Tibial nerve (tissue), 4 donors: ENCODE measurements around the gene SECISBP2.

Experiments used
- CTCF ChIP-seq, 5 experiments: fragments of 200-600 bp in 3 of 5; fragments of 450-650 bp in 2 of 5; sonication (generic) in 3 of 5; IDR thresholded peaks; one replicate each; pipeline ENCODE4 v1.5.1; 2016 to 2019; ENCODE audit warnings: antibody characterized with exemption in 5 of 5, mild to moderate bottlenecking in 3 of 5, moderate library complexity in 2 of 5
- EP300 ChIP-seq, 2 donors: sonication (generic); formaldehyde crosslinking; IDR thresholded peaks; one replicate each; pipeline ENCODE4 v1.6.1; 2017; ENCODE audit warnings: antibody characterized with exemption in 2 of 2, mild to moderate bottlenecking in 1 of 2
- POLR2A ChIP-seq, 2 donors: fragments of 450-650 bp; IDR thresholded peaks; one replicate each; pipeline ENCODE4 v1.6.1; 2017; ENCODE audit warnings: antibody characterized with exemption in 2 of 2, mild to moderate bottlenecking in 2 of 2, moderate library complexity in 2 of 2

- TF ChIP-seq CTCF (IDR thresholded peaks at IDR 0.05) (no peak), POLR2A (IDR thresholded peaks at IDR 0.05) (no peak), EP300 (IDR thresholded peaks at IDR 0.05) (no peak)
These were observed 90.4 kb downstream of the SECISBP2 start for GRCh38 chr9:89408628-89409101.
